Suprapubic skin (tissue), 4 donors: ENCODE results near the gene TNFRSF8. TPM values are rescaled to one million over a fixed set of nuclear protein-coding genes. Genes with fewer than 3 reads are reported as not detected.

Experiments used
- DNase-seq, 2 donors: peaks; one replicate each; pipeline ENCODE4 v3.0.0-alpha.2; 2019; ENCODE audit warnings: low spot score in 2 of 2
- H3K27ac ChIP-seq: fragments of 200-600 bp; sonication (generic); one replicate; pipeline ENCODE4 v1.5.1; 2019
- H3K27me3 ChIP-seq: fragments of 200-600 bp; sonication (generic); one replicate; pipeline ENCODE4 v1.5.1; 2019
- H3K36me3 ChIP-seq: fragments of 200-600 bp; sonication (generic); one replicate; pipeline ENCODE4 v1.5.1; 2019
- H3K4me1 ChIP-seq: fragments of 200-600 bp; sonication (generic); one replicate; pipeline ENCODE4 v1.5.1; 2019
- H3K4me3 ChIP-seq: fragments of 200-600 bp; sonication (generic); one replicate; pipeline ENCODE4 v1.5.1; 2019; ENCODE audit warnings: mild to moderate bottlenecking
- H3K9me3 ChIP-seq: fragments of 200-600 bp; sonication (generic); one replicate; pipeline ENCODE4 v1.5.1; 2019
- EP300 ChIP-seq: sonication (generic); formaldehyde crosslinking; IDR thresholded peaks from one replicate; pipeline ENCODE4 v1.6.1; 2017; ENCODE audit warnings: antibody characterized with exemption
- POLR2A ChIP-seq, 2 donors: fragments of 450-650 bp; IDR thresholded peaks; one replicate each; pipeline ENCODE4 v1.6.1; 2017; ENCODE audit warnings: antibody characterized with exemption in 2 of 2, mild to moderate bottlenecking in 2 of 2, moderate library complexity in 2 of 2
- POLR2AphosphoS5 ChIP-seq, 3 donors: sonication (generic); formaldehyde crosslinking; IDR thresholded peaks; one replicate each; pipeline ENCODE4 v1.6.1; 2017; ENCODE audit warnings: antibody characterized with exemption in 3 of 3
- WGBS: methylation state at CpG from one replicate; pipeline ENCODE4 v1.1.5; 2018; 5-methylcytosine and 5-hydroxymethylcytosine counted together
- total RNA-seq, 4 donors: library from RNA; depleted of rRNA; stranded (reverse); fragments of >200 nt; gene quantifications; one replicate each; pipeline ENCODE4 v1.1.0, GENCODE V29; 2016
- TF ChIP-seq, protein P1 (sequence below), 2 donors: fragments of 200-600 bp in 1 of 2; fragments of 450-650 bp in 1 of 2; sonication (generic) in 1 of 2; IDR thresholded peaks; one replicate each; pipeline ENCODE4 v1.5.1; 2016 to 2019; ENCODE audit warnings: antibody characterized with exemption in 2 of 2, mild to moderate bottlenecking in 1 of 2, moderate library complexity in 1 of 2

TNFRSF8 gene
- total RNA-seq, 4 donors from 2014 or later, result 0.30 to 1.2 (median 0.75) TPM

DNA sequence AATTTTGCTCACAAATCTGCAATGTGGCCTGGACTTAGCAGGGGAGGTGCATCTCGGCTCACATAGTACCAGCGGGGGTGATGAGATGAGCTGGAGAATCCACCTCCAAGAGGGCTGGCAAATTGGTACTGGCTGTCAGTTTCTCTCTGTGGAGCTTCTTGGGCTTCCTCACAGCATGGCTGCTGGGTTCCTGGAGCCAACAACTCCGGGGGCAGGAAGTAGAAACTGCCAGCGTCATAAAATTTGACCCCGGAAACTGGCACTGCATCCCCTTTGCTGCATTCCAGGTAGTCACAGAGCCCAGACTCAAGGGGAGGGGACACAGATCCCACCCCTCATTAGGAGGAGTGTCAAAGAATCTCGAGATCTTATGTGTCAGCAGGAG lies 86.7 kb downstream of the TNFRSF8 start:
- TF ChIP-seq, protein P1, sequence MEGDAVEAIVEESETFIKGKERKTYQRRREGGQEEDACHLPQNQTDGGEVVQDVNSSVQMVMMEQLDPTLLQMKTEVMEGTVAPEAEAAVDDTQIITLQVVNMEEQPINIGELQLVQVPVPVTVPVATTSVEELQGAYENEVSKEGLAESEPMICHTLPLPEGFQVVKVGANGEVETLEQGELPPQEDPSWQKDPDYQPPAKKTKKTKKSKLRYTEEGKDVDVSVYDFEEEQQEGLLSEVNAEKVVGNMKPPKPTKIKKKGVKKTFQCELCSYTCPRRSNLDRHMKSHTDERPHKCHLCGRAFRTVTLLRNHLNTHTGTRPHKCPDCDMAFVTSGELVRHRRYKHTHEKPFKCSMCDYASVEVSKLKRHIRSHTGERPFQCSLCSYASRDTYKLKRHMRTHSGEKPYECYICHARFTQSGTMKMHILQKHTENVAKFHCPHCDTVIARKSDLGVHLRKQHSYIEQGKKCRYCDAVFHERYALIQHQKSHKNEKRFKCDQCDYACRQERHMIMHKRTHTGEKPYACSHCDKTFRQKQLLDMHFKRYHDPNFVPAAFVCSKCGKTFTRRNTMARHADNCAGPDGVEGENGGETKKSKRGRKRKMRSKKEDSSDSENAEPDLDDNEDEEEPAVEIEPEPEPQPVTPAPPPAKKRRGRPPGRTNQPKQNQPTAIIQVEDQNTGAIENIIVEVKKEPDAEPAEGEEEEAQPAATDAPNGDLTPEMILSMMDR (IDR thresholded peaks at IDR 0.05), result no peak
- no peak for TF ChIP-seq EP300
- TF ChIP-seq POLR2A (IDR thresholded peaks at IDR 0.05), result no peak
- no peak for TF ChIP-seq POLR2AphosphoS5 (IDR thresholded peaks at IDR 0.05)
- H3K4me1 ChIP-seq, result peaks cover 30% of the 10 kb centered on the region
- no peaks in the 10 kb centered on the region for H3K36me3 ChIP-seq
- H3K9me3 ChIP-seq, result peaks cover 4% of the 10 kb centered on the region
- no peak overlapping the region for H3K27ac ChIP-seq
- DNase-seq, result no peak
- H3K27me3 ChIP-seq, result no peaks in the 10 kb centered on the region
- 92% methylated on average over 4 of the region's 6 CpGs for WGBS
- no peak overlapping the region for H3K4me3 ChIP-seq

GRCh38 chr1:12150456-12151200 lies 87.5 kb downstream of the TNFRSF8 start:
- no peak overlapping the region for H3K27ac ChIP-seq
- no peak for TF ChIP-seq POLR2AphosphoS5 (IDR thresholded peaks at IDR 0.05)
- TF ChIP-seq EP300, result no peak
- TF ChIP-seq, protein P1 (IDR thresholded peaks at IDR 0.05), result no peak
- no peak for TF ChIP-seq POLR2A (IDR thresholded peaks at IDR 0.05)
- H3K4me1 ChIP-seq, result peaks cover 26% of the 10 kb centered on the region
- peaks cover 4% of the 10 kb centered on the region for H3K9me3 ChIP-seq
- H3K4me3 ChIP-seq, result no peak overlapping the region
- 74% methylated on average over 8 of the region's 9 CpGs for WGBS
- no peaks in the 10 kb centered on the region for H3K36me3 ChIP-seq
- H3K27me3 ChIP-seq, result no peaks in the 10 kb centered on the region
- no peak for DNase-seq

GRCh38 chr1:12151465-12151864 lies 88.4 kb downstream of the TNFRSF8 start:
- WGBS, result 100% methylated on average over 2 of the region's 2 CpGs
- no peak overlapping the region for H3K4me3 ChIP-seq
- H3K36me3 ChIP-seq, result no peaks in the 10 kb centered on the region
- no peaks in the 10 kb centered on the region for H3K27me3 ChIP-seq
- no peak for TF ChIP-seq POLR2AphosphoS5 (IDR thresholded peaks at IDR 0.05)
- TF ChIP-seq POLR2A (IDR thresholded peaks at IDR 0.05), result no peak
- no peak for TF ChIP-seq EP300
- peaks cover 4% of the 10 kb centered on the region for H3K9me3 ChIP-seq
- DNase-seq, result no peak
- peaks cover 23% of the 10 kb centered on the region for H3K4me1 ChIP-seq
- no peak overlapping the region for H3K27ac ChIP-seq

DNA sequence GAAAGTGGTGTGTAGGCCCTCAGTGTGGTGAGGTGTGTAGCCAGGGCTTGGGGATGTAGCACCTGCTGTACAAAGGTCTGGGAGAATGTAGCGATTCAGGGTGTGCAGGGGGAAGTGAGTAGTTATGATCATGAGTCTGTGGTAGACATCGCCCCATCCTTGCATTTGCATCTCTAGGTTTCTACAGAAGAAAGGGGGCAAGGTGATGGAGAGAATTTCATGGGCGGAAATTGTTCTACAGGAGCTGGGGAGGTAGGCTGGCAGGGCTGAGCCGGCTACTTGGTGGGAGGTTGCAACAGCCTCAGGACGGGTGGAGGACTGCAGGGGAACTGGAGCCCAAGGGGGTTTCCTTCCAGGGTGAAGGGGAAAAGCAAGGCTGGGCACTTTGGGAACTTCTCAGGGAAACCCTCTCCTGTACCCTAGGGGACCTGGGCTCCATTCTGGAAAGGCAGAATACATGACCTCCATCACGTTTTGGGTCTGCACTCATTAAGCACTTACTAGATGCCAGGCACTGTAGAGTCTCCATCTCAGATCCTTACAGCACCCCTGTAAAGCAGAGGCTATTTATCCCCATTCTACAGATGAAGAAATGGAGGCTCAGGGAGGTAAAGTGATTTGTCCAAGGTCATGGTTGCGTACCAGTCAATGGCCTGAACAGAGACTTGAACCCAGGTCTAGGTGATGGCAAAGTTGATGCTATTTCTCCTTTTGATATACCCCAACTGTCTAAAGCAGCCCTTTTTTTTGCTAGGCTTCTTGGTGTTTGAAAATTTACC lies 89.2 kb downstream of the TNFRSF8 start:
- Histone ChIP-seq H3K27ac (no peak overlapping the region), H3K36me3 (no peaks in the 10 kb centered on the region), H3K9me3 (peaks cover 4% of the 10 kb centered on the region), H3K4me1 (peaks cover 23% of the 10 kb centered on the region), H3K4me3 (no peak overlapping the region), H3K27me3 (no peaks in the 10 kb centered on the region)
- 90% methylated on average over 7 of the region's 7 CpGs for WGBS
- TF ChIP-seq, protein P1 (IDR thresholded peaks at IDR 0.05), result no peak
- TF ChIP-seq POLR2A (IDR thresholded peaks at IDR 0.05) (no peak), EP300 (no peak), POLR2AphosphoS5 (IDR thresholded peaks at IDR 0.05) (no peak)
- no peak for DNase-seq

DNA sequence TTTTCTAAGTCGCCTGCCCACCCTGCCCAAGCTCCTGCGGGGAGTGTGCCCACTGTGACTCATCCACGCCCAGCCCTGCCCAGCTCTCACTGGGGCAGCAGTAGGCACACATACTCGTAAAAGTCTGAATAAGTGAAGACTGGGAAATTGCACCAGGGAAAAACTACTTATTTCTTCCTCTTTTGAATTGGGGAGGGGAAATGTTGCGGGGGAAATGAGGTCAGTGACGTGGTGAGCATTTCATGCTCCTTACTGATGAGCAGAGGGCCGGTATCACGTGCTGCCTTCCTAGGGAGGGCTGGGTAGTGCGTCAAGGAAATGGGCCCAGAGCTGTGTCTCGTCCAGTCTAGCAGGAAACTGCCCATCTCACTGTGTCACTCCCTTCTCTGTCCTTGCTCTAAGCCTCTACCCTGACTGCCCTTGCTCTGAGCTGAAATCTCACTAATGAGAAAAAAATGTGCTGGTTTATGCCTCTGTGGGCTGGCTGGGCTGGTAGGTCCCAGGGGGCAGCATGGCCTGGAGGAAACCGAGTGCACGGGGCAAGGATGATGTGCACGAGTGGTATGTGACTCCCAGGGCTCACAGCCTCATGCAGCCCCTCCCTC lies 90.2 kb downstream of the TNFRSF8 start:
- WGBS, result 53% methylated on average over 13 of the region's 13 CpGs
- TF ChIP-seq POLR2AphosphoS5 (IDR thresholded peaks at IDR 0.05), result no peak
- no peak for TF ChIP-seq EP300
- TF ChIP-seq, protein P1 (IDR thresholded peaks at IDR 0.05), result no peak
- no peak for TF ChIP-seq POLR2A (IDR thresholded peaks at IDR 0.05)
- Histone ChIP-seq H3K27ac (no peak overlapping the region), H3K9me3 (peaks cover 4% of the 10 kb centered on the region), H3K36me3 (no peaks in the 10 kb centered on the region), H3K4me1 (peaks cover 22% of the 10 kb centered on the region), H3K27me3 (no peaks in the 10 kb centered on the region), H3K4me3 (no peak overlapping the region)
- no peak for DNase-seq
